NCI-H748 (cell line): ENCODE results near the gene CDH13.

Experiments used
- DNase-seq: peaks from one replicate; lab custom pipeline; 2025; ENCODE audit not compliant: unreplicated experiment; lab: John Stamatoyannopoulos, UW

The CDH13 gene

DNA sequence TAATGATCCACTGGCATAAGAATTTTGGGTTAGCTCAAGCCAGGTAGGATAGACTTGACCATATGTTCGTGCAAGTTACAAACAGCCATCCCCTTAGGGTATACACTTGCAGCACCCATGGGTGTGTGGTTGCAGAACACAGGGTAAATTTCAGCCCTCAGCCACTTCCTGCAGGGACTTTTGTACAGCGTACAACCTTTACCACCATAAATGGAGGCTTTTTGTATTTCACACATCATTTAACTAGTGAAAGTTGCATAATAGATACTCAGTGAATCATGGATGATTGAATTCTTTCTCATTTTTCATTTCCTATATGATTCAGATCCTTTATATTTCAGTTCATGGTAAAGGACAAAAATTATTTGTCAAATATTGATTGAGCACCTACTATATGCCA is 473.9 kb downstream of the CDH13 start:
- DNase-seq: no peak

GRCh38 chr16:83102336-83102735 is 475.6 kb downstream of the CDH13 start:
- DNase-seq: no peak

DNA sequence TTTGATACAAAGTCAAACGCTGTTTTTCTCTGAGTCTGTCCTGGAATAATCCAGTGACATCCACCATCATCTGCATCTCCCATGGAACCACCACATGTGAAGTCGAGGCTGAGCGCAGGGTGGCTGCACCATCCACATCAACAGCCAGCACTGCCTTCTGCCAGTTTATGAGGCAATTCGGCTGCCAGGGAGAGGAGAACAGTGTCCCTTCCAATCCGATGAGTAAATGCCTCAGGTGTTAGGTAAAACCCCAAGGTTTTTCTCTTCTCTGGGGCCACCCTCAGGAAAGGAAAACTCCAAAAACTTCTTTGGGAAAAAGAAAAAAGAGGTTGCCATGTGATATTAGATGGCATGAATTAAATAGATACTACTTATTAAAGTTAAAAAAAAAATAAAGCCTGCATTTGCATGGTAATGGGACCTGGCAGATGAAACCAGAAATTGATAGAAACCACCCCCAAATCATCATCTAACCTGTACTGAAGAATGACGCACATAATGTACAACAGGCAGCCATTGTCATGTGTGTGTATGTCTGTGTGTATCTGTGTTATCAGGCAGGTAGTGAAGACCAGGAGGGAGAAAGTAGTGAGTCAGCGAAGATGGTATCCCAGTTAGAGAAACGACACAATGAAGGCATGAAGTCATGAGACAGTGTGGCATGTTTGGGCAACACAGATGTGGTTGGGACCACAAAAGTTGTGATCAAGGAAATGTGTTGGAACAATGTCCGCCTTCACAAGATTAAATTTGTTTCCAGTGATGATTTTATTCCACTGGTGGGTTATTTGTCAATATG is 478.7 kb downstream of the CDH13 start:
- no peak for DNase-seq

DNA sequence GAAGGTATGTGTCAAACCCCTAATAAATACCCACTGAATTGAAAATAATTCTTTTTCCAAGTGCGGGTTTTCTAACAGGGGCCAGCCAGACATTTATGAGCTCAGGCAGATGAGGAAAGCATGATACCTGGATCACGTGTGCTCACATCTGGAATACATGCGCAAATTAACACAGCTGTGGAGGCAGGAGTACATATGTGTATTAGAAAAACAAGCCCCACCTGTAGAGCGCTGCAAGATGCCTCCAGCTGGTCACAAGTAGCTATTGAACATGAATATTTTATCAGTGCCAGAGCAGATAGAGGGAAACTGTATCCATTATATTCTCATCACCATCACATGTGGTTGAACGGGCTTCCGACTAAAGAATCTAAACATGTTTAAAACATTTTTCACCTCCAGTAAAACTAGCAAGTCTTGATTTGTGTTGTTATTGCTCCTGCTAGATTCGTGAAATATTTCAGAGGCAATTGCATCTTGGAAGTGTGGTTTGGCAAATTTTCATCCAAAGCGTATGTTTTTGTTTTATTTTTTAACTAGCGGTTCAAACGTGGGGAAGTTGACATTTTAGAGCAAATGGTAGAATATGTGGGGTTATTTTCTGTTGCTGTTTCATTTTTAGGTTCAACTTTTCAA is 482.8 kb downstream of the CDH13 start:
- peak; percentile 2 for DNase-seq

GRCh38 chr16:83110269-83110668 is 483.5 kb downstream of the CDH13 start:
- no peak for DNase-seq

- peak; percentile 45 for DNase-seq
Observed at GRCh38 chr16:83113317-83113716, 486.5 kb downstream of the CDH13 start.

DNA sequence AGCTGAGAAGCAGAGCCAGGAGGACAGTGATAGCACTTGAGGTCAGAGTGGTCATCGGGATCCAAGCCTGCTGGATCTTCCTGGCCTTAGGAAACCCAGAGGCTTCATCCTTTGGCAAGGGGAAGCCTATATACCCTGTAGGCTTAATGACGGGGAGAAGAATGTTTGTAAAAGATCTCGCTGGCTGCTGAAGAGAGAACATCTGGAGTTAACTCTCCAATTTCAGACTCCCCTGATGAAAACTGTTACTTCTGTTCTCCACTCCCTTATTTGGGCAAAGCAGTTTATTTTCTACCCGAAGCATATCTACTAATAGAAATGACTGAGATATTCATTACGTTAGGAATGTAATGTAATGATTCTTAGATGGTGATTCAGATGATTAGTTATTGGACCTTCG is 487.0 kb downstream of the CDH13 start:
- DNase-seq: no peak

DNA sequence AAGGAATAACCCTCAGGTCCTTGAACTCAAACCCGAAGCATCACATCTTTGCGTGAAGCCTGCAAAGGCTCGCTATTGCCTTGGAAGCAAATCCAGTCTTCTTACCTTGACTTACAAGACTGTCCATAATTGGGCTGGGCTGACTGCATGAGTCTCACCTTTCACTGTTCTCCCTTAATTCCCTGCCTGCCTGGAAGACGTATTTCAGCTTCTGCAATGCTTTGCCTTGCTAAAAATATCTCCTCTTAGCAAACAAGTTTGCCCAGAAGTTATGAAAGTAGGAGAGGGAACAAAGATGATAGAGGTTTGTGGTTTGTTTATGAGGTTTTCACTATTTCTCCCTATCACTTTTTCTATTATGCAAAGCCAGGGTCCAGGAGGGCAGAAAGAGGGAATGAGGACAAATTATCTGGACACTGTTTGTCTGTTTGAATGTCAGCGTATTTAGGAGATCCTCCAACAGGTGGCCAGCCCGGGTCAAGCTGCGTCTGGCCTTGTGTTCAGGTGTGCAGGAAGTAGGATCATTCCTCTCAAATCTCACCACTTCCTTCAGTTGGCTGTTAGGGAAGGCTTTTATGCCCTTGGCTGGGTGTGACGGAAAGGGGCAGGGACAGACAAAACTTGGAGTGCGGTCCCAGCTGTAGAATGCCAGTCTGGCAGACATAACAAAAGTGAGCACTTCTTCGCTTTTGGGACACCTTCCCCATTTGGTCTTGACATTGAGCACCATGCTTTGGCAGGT is 488.9 kb downstream of the CDH13 start:
- no peak for DNase-seq

- DNase-seq: peak; percentile 5
Observed at GRCh38 chr16:83116274-83116892, 489.6 kb downstream of the CDH13 start.

GRCh38 chr16:83117810-83118209 is 491.0 kb downstream of the CDH13 start:
- DNase-seq: no peak

- DNase-seq: no peak
Observed at GRCh38 chr16:83118365-83118764, 491.6 kb downstream of the CDH13 start.

GRCh38 chr16:83125999-83126568 is 499.3 kb downstream of the CDH13 start:
- no peak for DNase-seq

GRCh38 chr16:83128041-83128440 is 501.3 kb downstream of the CDH13 start:
- DNase-seq: no peak

DNA sequence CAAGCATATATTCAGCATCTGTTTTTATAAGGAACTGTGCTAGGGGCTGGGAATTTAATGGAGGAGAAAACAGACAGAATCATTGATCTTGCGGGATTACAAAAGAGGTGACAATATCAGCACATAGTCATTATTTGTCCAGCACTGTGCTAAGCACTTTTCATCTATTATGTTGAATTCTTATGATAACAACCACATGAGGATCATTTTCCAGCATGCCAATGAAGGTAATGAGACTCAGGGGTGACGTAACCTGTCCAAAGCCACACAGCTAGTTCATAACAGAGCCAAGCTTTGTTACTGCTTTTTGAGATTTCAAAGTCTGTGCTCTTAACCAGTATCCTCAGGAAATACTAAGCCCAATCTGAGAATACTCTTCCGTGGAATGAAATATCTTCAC is 503.3 kb downstream of the CDH13 start:
- peak; percentile 31 for DNase-seq

GRCh38 chr16:83134638-83135037 is 507.9 kb downstream of the CDH13 start:
- no peak for DNase-seq

- no peak for DNase-seq
Observed at GRCh38 chr16:83136419-83136818, 509.6 kb downstream of the CDH13 start.

DNA sequence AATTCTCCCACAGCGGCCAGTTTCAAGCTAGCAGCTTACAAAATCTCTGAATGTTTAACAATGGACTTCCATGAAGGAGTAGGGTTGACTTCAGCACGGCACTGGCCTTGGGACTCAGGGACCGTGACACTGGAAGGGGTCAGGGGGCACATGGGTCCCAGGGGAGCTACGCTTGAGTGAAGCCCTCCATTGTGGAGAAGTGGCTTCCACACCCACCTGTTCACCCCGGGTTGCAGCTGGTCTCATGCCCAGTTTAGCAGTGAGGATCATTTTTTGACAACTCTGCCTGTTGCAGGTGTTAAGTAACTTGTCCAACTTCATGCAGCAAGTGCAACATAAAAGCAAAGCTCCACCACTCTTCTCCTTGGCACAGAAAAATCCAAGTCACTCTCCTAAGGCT is 510.2 kb downstream of the CDH13 start:
- DNase-seq: no peak

DNA sequence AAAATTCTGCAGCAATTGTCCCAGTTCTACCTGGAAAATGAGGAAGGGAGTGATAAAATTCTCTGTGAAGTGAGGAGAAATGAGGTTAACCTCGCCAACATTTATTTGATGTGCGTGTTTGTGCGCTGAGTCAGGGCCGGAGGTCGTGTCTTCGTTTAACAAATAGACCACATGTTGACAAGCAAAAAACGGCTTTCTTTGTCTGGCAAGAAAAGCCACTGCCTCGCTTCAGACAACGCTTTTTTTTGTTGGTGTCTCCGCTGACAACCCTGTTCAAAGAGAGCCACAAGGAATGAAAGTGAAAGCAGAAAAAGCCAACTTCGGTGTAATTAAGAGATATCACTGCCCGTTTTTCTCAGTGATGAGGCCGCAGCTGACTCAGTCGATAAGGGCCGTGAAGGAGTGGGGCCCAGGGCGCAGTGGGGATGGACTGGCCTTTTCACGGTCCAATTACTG is 510.6 kb downstream of the CDH13 start:
- peak; percentile 21 for DNase-seq

GRCh38 chr16:83137894-83138293 is 511.1 kb downstream of the CDH13 start:
- no peak for DNase-seq

- DNase-seq: no peak
Observed at GRCh38 chr16:83138512-83138911, 511.7 kb downstream of the CDH13 start.
